HUES64 (cell line): ENCODE data around the gene TOM1.

Experiments
- H3K27ac ChIP-seq: 2 replicates; pipeline ENCODE4 v1.7.0; 2013; ENCODE audit warnings: low read depth, low read length, inconsistent platforms
- H3K27me3 ChIP-seq: 2 replicates; pipeline ENCODE4 v1.6.1; 2013; ENCODE audit warnings: mild to moderate bottlenecking, low read length; ENCODE audit not compliant: insufficient read depth
- H3K36me3 ChIP-seq: 2 replicates; pipeline ENCODE4 v1.6.1; 2013; ENCODE audit warnings: mild to moderate bottlenecking, low read length; ENCODE audit not compliant: insufficient read depth
- H3K4me1 ChIP-seq: 2 replicates; pipeline ENCODE4 v1.6.1; 2013; ENCODE audit warnings: mild to moderate bottlenecking, low read length, moderate library complexity; ENCODE audit not compliant: insufficient read depth
- H3K4me3 ChIP-seq: 2 replicates; pipeline ENCODE4 v1.5.1; 2013; ENCODE audit warnings: mild to moderate bottlenecking, low read length, moderate library complexity
- H3K9ac ChIP-seq: 2 replicates; pipeline ENCODE4 v1.6.1; 2013; ENCODE audit warnings: mild to moderate bottlenecking, low read depth, low read length
- H3K9me3 ChIP-seq: 2 replicates; pipeline ENCODE4 v1.6.1; 2013; ENCODE audit warnings: low read depth, low read length; ENCODE audit not compliant: insufficient read depth
- WGBS: fragments of 150-250, 120-280 bp; methylation state at CpG from one replicate; pipeline ENCODE4 v1.1.7; 2013; ENCODE audit warnings: missing lambda C conversion rate; 5-methylcytosine and 5-hydroxymethylcytosine counted together

TOM1 gene

GRCh38 chr22:35307892-35308291, 8.2 kb downstream of the TOM1 start:
- Histone ChIP-seq H3K36me3 (no peaks in the 10 kb centered on the region), H3K4me3 (no peak overlapping the region), H3K9ac (no peak overlapping the region), H3K27me3 (no peaks in the 10 kb centered on the region), H3K9me3 (no peaks in the 10 kb centered on the region), H3K4me1 (peaks cover 4% of the 10 kb centered on the region; the same call in 1 of the 2 replicates), H3K27ac (no peak overlapping the region)
- 95% methylated on average over 7 of the region's 7 CpGs for WGBS

DNA sequence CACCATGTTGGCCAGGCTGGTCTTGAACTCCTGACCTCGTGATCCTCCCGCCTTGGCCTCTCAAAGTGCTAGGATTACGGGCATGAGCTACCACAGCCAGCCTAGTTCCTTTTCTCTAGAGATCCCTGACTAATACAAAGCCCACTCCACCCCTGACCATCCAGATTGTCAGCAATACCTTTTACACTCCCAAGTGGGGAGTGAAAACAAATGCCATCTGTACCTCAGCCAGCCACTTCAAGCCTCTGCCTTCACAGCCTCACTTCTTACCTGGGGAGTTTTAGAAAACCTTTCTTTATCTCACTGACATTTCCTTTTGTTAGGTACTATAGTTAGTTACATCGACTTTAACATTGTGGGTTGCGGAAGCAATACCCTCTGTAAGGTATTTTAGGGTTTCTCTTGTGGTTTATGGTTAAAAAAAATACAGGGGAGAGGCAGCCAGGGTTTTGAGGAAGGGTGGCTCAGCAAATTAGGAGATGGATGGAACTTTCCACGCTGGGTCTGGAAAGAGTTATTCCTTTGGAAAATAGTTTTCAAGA, 8.9 kb downstream of the TOM1 start:
- H3K4me1 ChIP-seq, result peaks cover 4% of the 10 kb centered on the region; the same call in 1 of the 2 replicates
- H3K9ac ChIP-seq, result no peak overlapping the region
- no peaks in the 10 kb centered on the region for H3K36me3 ChIP-seq
- 94% methylated on average over 6 of the region's 6 CpGs for WGBS
- no peaks in the 10 kb centered on the region for H3K27me3 ChIP-seq
- H3K4me3 ChIP-seq, result no peak overlapping the region
- no peaks in the 10 kb centered on the region for H3K9me3 ChIP-seq
- H3K27ac ChIP-seq, result no peak overlapping the region

DNA sequence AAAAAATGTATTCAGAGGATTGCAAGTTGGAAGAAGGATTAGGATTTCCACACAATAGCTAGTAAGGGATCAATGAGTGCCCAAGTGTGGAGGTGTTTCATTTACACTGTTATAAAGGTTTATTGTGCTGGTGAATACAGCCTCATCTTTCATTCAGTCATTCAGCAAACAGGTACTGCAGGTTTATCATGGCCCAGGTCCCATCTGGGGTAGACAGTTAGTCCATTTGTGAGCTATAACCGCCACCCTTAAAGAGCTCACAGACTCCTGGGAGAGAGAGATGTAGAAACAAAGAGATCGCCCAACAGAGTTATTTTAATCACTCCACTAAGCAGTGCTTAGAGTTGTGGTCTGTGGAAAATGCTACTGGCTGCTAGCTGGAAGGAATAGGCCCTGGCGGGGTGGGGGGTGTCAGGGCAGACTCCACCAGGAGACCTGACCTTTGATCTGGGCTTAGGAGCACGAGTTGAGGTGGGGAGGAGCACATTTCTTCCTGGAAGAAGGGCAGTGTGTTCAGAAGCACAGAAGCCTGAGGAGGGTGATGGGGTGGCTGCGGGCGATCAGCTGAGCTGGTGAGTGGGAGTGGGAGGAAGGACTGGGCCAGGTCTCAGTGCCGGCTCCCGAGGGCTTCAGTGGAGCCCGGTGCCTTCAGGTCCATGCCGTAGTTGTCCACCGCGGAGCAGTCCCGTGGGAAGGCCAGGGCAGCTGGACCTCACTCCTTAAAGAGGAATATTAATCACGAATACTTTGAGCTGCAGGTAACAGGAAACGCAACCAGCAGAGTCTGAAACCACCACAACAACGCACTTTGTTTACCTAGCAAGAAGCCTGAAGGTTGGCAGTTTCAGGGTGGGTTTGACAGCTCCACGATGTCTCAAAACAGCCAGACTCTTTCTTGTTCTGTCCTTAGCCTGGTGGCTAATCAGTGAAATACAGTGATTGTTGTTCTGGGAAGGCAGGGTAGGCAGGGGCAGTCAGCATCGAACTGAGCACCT, 11.2 kb downstream of the TOM1 start:
- Histone ChIP-seq H3K4me3 (no peak overlapping the region), H3K9me3 (no peaks in the 10 kb centered on the region), H3K36me3 (no peaks in the 10 kb centered on the region), H3K27ac (no peak overlapping the region), H3K9ac (no peak overlapping the region), H3K4me1 (peaks cover 4% of the 10 kb centered on the region; the same call in 1 of the 2 replicates), H3K27me3 (no peaks in the 10 kb centered on the region)
- 90% methylated on average over 18 of the region's 18 CpGs for WGBS

GRCh38 chr22:35311551-35311999, 11.9 kb downstream of the TOM1 start:
- H3K9me3 ChIP-seq, result no peaks in the 10 kb centered on the region
- WGBS, result 92% methylated on average over 8 of the region's 8 CpGs
- H3K27ac ChIP-seq, result no peak overlapping the region
- peaks cover 4% of the 10 kb centered on the region; the same call in 1 of the 2 replicates for H3K4me1 ChIP-seq
- no peak overlapping the region for H3K4me3 ChIP-seq
- H3K36me3 ChIP-seq, result no peaks in the 10 kb centered on the region
- H3K27me3 ChIP-seq, result no peaks in the 10 kb centered on the region
- H3K9ac ChIP-seq, result no peak overlapping the region

GRCh38 chr22:35312198-35313059, 12.7 kb downstream of the TOM1 start:
- Histone ChIP-seq H3K4me1 (no peaks in the 10 kb centered on the region; the same call in 1 of the 2 replicates), H3K9ac (no peak overlapping the region), H3K9me3 (no peaks in the 10 kb centered on the region), H3K36me3 (no peaks in the 10 kb centered on the region), H3K27me3 (no peaks in the 10 kb centered on the region), H3K27ac (no peak overlapping the region), H3K4me3 (no peak overlapping the region)
- WGBS, result 93% methylated on average over 13 of the region's 13 CpGs

DNA sequence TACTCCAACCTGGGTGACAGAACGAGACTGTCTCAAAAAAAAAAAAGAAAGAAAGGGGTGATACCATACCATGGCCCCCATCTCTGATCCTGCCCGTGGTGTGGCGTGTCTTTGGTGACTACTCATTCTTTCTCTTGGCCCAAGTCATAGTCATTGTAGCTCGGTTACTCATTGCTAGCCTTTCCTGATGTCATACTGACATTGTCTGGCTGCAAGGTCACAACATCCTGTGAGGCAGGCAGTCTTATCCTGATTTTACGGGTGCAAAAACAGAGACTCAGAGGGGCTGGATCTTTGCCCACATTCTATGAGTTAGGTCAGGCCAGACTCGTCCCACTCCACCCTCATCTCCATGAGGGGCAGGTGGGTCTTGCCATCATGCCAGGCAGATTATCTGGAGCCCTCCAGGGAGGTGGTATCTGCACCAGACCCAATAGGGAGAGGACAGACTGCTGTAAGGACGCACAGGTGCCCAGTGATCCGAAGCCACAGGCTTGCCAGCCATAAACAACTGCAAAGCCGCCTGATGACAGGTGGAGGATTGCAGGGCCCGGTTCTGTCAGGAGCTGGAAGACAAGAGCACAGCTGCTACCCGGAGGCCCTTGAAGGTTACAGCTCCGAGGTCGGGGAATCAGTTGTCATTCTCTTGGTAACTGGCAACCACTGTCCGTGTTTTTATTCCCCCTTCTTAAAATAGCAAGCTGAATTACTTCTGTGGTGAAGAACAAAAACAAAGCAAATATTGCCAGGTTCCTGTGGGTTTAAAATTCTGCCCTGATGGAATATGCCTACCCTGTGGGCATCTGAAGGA, 13.8 kb downstream of the TOM1 start:
- Histone ChIP-seq H3K27me3 (no peaks in the 10 kb centered on the region), H3K4me1 (no peaks in the 10 kb centered on the region; the same call in 1 of the 2 replicates), H3K27ac (no peak overlapping the region), H3K4me3 (no peak overlapping the region), H3K9ac (no peak overlapping the region), H3K9me3 (no peaks in the 10 kb centered on the region), H3K36me3 (0 out of 2 replicates have a peak, but pooled peaks cover 5% of the 10 kb centered on the region)
- WGBS, result 90% methylated on average over 14 of the region's 14 CpGs

GRCh38 chr22:35314161-35314942, 14.7 kb downstream of the TOM1 start:
- no peak overlapping the region for H3K4me3 ChIP-seq
- H3K9ac ChIP-seq, result no peak overlapping the region
- H3K9me3 ChIP-seq, result no peaks in the 10 kb centered on the region
- no peaks in the 10 kb centered on the region; the same call in 1 of the 2 replicates for H3K4me1 ChIP-seq
- no peak overlapping the region for H3K27ac ChIP-seq
- 0 out of 2 replicates have a peak, but pooled peaks cover 5% of the 10 kb centered on the region for H3K36me3 ChIP-seq
- no peaks in the 10 kb centered on the region for H3K27me3 ChIP-seq
- 84% methylated on average over 16 of the region's 16 CpGs for whole genome bisulfite sequencing

- WGBS, result 89% methylated on average over 12 of the region's 12 CpGs
- 0 out of 2 replicates have a peak, but pooled peaks cover 5% of the 10 kb centered on the region for H3K36me3 ChIP-seq
- H3K4me1 ChIP-seq, result no peaks in the 10 kb centered on the region; the same call in 1 of the 2 replicates
- H3K27me3 ChIP-seq, result no peaks in the 10 kb centered on the region
- no peak overlapping the region for H3K27ac ChIP-seq
- no peak overlapping the region for H3K4me3 ChIP-seq
- H3K9ac ChIP-seq, result no peak overlapping the region
- no peaks in the 10 kb centered on the region for H3K9me3 ChIP-seq
These were observed 15.6 kb downstream of the TOM1 start for GRCh38 chr22:35315141-35315854.
